Loucy (cell line): ENCODE data around the gene BARX1.

Source experiments
- H2AFZ ChIP-seq: fragments of 200-600 bp; sonication (generic); 2 replicates; pipeline ENCODE4 v1.6.0; 2016; ENCODE audit warnings: antibody characterized with exemption, mild to moderate bottlenecking, low read length, moderate library complexity
- H3F3A ChIP-seq: fragments of 200-600 bp; 2 replicates; pipeline ENCODE4 v1.6.0; 2016; ENCODE audit warnings: antibody characterized with exemption, low read depth, mild to moderate bottlenecking
- H3K27me3 ChIP-seq: fragments of 200-600 bp; sonication (generic); 2 replicates; pipeline ENCODE4 v1.6.1; 2014; ENCODE audit warnings: low read length, mild to moderate bottlenecking; ENCODE audit not compliant: insufficient read depth, poor library complexity, severe bottlenecking
- H3K36me3 ChIP-seq: fragments of 200-600 bp; sonication (generic); 2 replicates; pipeline ENCODE4 v1.6.1; 2016; ENCODE audit warnings: low read length; ENCODE audit not compliant: insufficient read depth
- H3K4me1 ChIP-seq: fragments of 200-600 bp; sonication (generic); 2 replicates; pipeline ENCODE4 v1.5.1; 2014; ENCODE audit warnings: low read length, mild to moderate bottlenecking; ENCODE audit not compliant: insufficient read depth, poor library complexity, severe bottlenecking
- H3K4me2 ChIP-seq: fragments of 200-600 bp; sonication (generic); 2 replicates; pipeline ENCODE4 v1.6.0; 2014; ENCODE audit warnings: antibody characterized with exemption, low read length, low read depth, mild to moderate bottlenecking; ENCODE audit not compliant: poor library complexity, severe bottlenecking
- H3K4me3 ChIP-seq: fragments of 200-600 bp; sonication (generic); 2 replicates; pipeline ENCODE4 v1.5.1; 2014; ENCODE audit warnings: low read length, mild to moderate bottlenecking, mixed read lengths; ENCODE audit not compliant: poor library complexity, severe bottlenecking
- H3K79me2 ChIP-seq: fragments of 200-600 bp; sonication (generic); 2 replicates; pipeline ENCODE4 v1.6.1; 2014; ENCODE audit warnings: low read length; ENCODE audit not compliant: insufficient read depth
- H3K9ac ChIP-seq: fragments of 200-600 bp; sonication (generic); 2 replicates; pipeline ENCODE4 v1.6.0; 2014; ENCODE audit warnings: mild to moderate bottlenecking, low read depth, low read length, moderate library complexity; ENCODE audit not compliant: poor library complexity, severe bottlenecking
- H3K9me2 ChIP-seq: fragments of 200-600 bp; sonication (generic); replicated peaks from 2 replicates; pipeline ENCODE4 v1.6.1; 2016; ENCODE audit warnings: low read depth, low read length, mixed read lengths
- H3K9me3 ChIP-seq: fragments of 200-600 bp; sonication (generic); 2 replicates; pipeline ENCODE4 v1.6.1; 2014; ENCODE audit warnings: mild to moderate bottlenecking, antibody characterized with exemption, low read length, low read depth; ENCODE audit not compliant: insufficient read depth
- H4K20me1 ChIP-seq: fragments of 200-600 bp; sonication (generic); 2 replicates; pipeline ENCODE4 v1.6.0; 2014; ENCODE audit warnings: antibody characterized with exemption, low read length, mild to moderate bottlenecking; ENCODE audit not compliant: insufficient read depth, poor library complexity, severe bottlenecking
- EZH2phosphoT487 ChIP-seq: fragments of 200-600 bp; IDR thresholded peaks from 2 replicates; pipeline ENCODE4 v1.6.1; 2018; ENCODE audit warnings: antibody characterized with exemption, mild to moderate bottlenecking, moderate library complexity, borderline replicate concordance
- TF ChIP-seq, protein P1 (sequence below): fragments of 200-600 bp; sonication (generic); conservative IDR thresholded peaks from 2 replicates; pipeline ENCODE4 v1.5.1; 2014; ENCODE audit warnings: mild to moderate bottlenecking, antibody characterized with exemption, low read length

The BARX1 gene

GRCh38 chr9:93952119-93952783, 2.9 kb downstream of the BARX1 start:
- Histone ChIP-seq H3K4me1 (no peaks in the 10 kb centered on the region), H3K27me3 (no peaks in the 10 kb centered on the region), H3K9ac (no peak overlapping the region), H3K4me2 (no peak overlapping the region), H3K9me2 (no peaks in the 10 kb centered on the region), H3K4me3 (no peak overlapping the region), H3K9me3 (peaks cover 5% of the 10 kb centered on the region; the same call in 1 of the 2 replicates), H3K36me3 (no peaks in the 10 kb centered on the region), H3F3A (no peaks in the 10 kb centered on the region), H4K20me1 (no peaks in the 10 kb centered on the region), H2AFZ (no peak overlapping the region), H3K79me2 (no peaks in the 10 kb centered on the region)
- TF ChIP-seq, protein P1, sequence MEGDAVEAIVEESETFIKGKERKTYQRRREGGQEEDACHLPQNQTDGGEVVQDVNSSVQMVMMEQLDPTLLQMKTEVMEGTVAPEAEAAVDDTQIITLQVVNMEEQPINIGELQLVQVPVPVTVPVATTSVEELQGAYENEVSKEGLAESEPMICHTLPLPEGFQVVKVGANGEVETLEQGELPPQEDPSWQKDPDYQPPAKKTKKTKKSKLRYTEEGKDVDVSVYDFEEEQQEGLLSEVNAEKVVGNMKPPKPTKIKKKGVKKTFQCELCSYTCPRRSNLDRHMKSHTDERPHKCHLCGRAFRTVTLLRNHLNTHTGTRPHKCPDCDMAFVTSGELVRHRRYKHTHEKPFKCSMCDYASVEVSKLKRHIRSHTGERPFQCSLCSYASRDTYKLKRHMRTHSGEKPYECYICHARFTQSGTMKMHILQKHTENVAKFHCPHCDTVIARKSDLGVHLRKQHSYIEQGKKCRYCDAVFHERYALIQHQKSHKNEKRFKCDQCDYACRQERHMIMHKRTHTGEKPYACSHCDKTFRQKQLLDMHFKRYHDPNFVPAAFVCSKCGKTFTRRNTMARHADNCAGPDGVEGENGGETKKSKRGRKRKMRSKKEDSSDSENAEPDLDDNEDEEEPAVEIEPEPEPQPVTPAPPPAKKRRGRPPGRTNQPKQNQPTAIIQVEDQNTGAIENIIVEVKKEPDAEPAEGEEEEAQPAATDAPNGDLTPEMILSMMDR: no peak
- no peak for TF ChIP-seq EZH2phosphoT487

DNA sequence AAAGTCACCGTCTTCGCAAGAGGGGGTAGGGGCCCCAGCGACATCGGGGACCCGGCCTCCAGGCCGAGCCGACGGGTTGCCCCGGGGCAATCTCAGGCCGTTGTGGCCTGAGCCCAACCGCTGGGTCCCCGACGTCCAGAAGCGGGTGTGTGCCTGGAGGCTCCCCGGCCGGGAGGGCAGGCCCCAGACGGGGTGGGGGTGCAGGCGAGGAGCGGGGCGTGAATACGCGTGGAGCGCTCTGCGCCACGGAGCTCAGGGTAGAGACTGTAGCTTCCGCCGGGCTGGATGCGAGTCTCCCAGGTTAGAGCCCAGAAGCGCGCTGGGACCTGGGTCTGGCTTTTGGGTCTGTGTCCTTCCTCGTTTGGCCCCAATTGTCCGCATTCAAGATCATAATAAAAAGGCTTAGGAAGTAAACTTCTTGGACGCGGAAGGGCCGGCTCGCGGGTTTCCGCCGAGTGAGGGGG, 3.5 kb downstream of the BARX1 start:
- Histone ChIP-seq H3K4me1 (no peaks in the 10 kb centered on the region), H3K79me2 (no peaks in the 10 kb centered on the region), H3K4me2 (no peak overlapping the region), H4K20me1 (no peaks in the 10 kb centered on the region), H3K9me3 (peaks cover 5% of the 10 kb centered on the region; the same call in 1 of the 2 replicates), H3K9ac (no peak overlapping the region), H3K36me3 (no peaks in the 10 kb centered on the region), H3K9me2 (no peaks in the 10 kb centered on the region), H3K4me3 (no peak overlapping the region), H2AFZ (no peak overlapping the region), H3F3A (no peaks in the 10 kb centered on the region), H3K27me3 (no peaks in the 10 kb centered on the region)
- TF ChIP-seq, protein P1: no peak
- TF ChIP-seq EZH2phosphoT487: no peak

DNA sequence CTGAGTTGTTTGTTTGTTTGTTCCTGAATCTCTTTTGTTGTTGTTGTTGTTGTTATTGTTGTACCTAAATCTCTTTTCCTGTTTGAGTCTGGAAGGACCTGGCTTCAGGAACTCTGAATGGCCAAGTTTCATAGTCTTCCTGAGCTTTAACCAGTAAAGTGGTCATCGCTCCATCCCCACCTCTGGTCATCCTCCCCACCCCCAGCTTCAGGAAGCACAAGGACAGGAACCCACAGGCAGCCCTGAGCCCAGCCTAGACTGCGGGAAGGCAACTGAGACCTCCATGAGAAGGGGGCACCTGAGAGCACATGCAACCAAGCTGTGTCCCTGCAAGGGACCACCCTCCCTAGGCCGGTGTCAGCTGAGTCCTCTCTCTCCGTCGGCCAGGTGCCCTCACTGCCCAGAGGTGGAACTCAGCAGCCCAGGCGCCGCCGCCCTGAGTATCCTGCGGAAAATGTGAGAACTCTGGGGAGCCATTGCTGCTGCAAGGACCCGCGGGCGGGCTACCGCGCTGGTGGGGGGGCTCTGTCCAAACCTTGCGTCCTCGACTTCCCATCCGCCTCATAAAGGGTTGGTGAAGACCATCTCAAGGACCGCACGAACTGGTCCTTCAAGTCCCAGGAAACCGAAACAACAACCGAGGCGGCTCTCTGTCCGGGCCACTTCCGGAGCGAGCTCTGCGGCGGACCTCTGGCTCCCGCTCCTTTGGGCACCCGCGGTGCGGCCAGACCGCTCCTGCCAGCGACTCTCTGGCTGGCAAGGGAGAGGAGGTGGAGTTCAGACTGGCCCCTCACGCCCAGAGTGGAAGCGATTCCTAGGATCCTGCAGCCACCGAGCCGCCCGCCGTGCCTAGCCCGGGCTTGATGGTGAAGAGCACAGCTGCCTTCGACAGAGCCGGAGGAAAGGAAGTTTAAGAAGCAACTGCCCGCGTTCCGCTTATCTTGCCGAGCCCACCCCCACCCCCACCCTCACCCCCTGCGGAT, 4.2 kb downstream of the BARX1 start:
- Histone ChIP-seq H3K9me2 (no peaks in the 10 kb centered on the region), H3K4me1 (no peaks in the 10 kb centered on the region), H3K36me3 (no peaks in the 10 kb centered on the region), H3K27me3 (no peaks in the 10 kb centered on the region), H3K9me3 (no peaks in the 10 kb centered on the region), H3F3A (no peaks in the 10 kb centered on the region), H4K20me1 (no peaks in the 10 kb centered on the region), H3K9ac (no peak overlapping the region), H3K79me2 (no peaks in the 10 kb centered on the region), H3K4me2 (no peak overlapping the region), H2AFZ (no peak overlapping the region), H3K4me3 (no peak overlapping the region)
- TF ChIP-seq, protein P1: no peak
- TF ChIP-seq EZH2phosphoT487: no peak
